ENCODE results near the gene ADAM23. TPM values are rescaled to one million over a fixed set of nuclear protein-coding genes. Genes with fewer than 3 reads are reported as not detected.

Gene ADAM23
- total RNA-seq, 1 donor from 2014 or later, result 11.4 TPM

- peak within 1 kb of the TSS; percentile 23 for H3K4me3 Mint-ChIP-seq (ENCODE audit: unreplicated experiment)
- no peaks in the 10 kb centered on the region for H3K9me3 Mint-ChIP-seq (ENCODE audit: unreplicated experiment)
- DNase-seq (ENCODE audit: extremely low spot score, unreplicated experiment), result peak; percentile 84
- H3K27me3 Mint-ChIP-seq (ENCODE audit: unreplicated experiment), result peaks cover 11% of the 10 kb centered on the region
- no peaks in the 10 kb centered on the region for H3K36me3 Mint-ChIP-seq (ENCODE audit: unreplicated experiment)
- peaks cover 2% of the 10 kb centered on the region for H3K4me1 Mint-ChIP-seq (ENCODE audit: unreplicated experiment)
- TF ChIP-seq CTCF (IDR thresholded peaks at IDR 0.05), result no peak
- H3K27ac Mint-ChIP-seq (ENCODE audit: unreplicated experiment), result no peak within 1 kb of the TSS
These were observed 199.0 kb downstream of the ADAM23 start, which contains the start of gene FAM237A for GRCh38 chr2:206642075-206643025. Gene FAM237A (plus strand): TSS chr2:206642487. CDS start chr2:206644237, 1,750 bp downstream.

- Mint-ChIP-seq H3K27ac (ENCODE audit: unreplicated experiment) (no peak overlapping the region), H3K27me3 (ENCODE audit: unreplicated experiment) (peaks cover 7% of the 10 kb centered on the region), H3K4me1 (ENCODE audit: unreplicated experiment) (no peaks in the 10 kb centered on the region), H3K36me3 (ENCODE audit: unreplicated experiment) (no peaks in the 10 kb centered on the region), H3K4me3 (ENCODE audit: unreplicated experiment) (no peak overlapping the region), H3K9me3 (ENCODE audit: unreplicated experiment) (no peaks in the 10 kb centered on the region)
- no peak for TF ChIP-seq CTCF (IDR thresholded peaks at IDR 0.05)
- DNase-seq (ENCODE audit: extremely low spot score, unreplicated experiment), result no peak
These were observed 204.7 kb downstream of the ADAM23 start for GRCh38 chr2:206647985-206648384.

DNA sequence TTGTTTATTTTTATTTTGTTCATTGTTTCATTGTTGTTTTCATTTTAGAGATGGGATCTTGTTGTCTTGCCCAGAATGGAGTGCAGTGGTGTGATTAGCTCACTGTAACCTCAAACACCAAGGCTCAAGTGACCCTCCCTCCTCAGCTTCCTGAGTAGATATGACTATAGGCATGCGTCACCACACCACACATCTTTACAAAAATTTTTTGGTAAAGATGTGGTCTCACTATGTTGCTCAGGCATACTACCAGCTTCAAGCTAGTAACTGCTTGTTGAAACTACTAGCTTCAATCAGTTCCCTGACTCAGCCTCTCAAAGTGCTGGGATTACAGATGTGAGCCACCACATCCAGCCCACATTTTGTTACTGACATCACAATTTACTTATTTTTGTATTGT lies 213.8 kb downstream of the ADAM23 start:
- peaks cover 6% of the 10 kb centered on the region for H3K9me3 Mint-ChIP-seq (ENCODE audit: unreplicated experiment)
- H3K27ac Mint-ChIP-seq (ENCODE audit: unreplicated experiment), result no peak overlapping the region
- H3K36me3 Mint-ChIP-seq (ENCODE audit: unreplicated experiment), result no peaks in the 10 kb centered on the region
- no peak for DNase-seq (ENCODE audit: extremely low spot score, unreplicated experiment)
- H3K27me3 Mint-ChIP-seq (ENCODE audit: unreplicated experiment), result peaks cover 11% of the 10 kb centered on the region
- H3K4me1 Mint-ChIP-seq (ENCODE audit: unreplicated experiment), result no peaks in the 10 kb centered on the region
- no peak for TF ChIP-seq CTCF (IDR thresholded peaks at IDR 0.05)
- H3K4me3 Mint-ChIP-seq (ENCODE audit: unreplicated experiment), result no peak overlapping the region

GRCh38 chr2:206665251-206665650 lies 221.9 kb downstream of the ADAM23 start:
- TF ChIP-seq CTCF (IDR thresholded peaks at IDR 0.05), result no peak
- no peak for DNase-seq (ENCODE audit: extremely low spot score, unreplicated experiment)
- Mint-ChIP-seq H3K4me3 (ENCODE audit: unreplicated experiment) (no peak overlapping the region), H3K27me3 (ENCODE audit: unreplicated experiment) (peaks cover 27% of the 10 kb centered on the region), H3K36me3 (ENCODE audit: unreplicated experiment) (no peaks in the 10 kb centered on the region), H3K9me3 (ENCODE audit: unreplicated experiment) (no peaks in the 10 kb centered on the region), H3K27ac (ENCODE audit: unreplicated experiment) (no peak overlapping the region), H3K4me1 (ENCODE audit: unreplicated experiment) (no peaks in the 10 kb centered on the region)

Other genes with a start within 250 kb of the ADAM23 start
- 24.5 and 28.8 TPM in 2 replicates for gene ZDBF2, start 168.9 kb upstream of the ADAM23 start, total RNA-seq
- gene FAM237A, start 199.0 kb downstream of the ADAM23 start, total RNA-seq, result not detected in 2 replicates

All from osteocyte (in vitro differentiated cells).